Tibial nerve (tissue), 3 donors: ENCODE results near the gene SLC16A6.

ENCODE experiments used
- CTCF ChIP-seq, 5 experiments: fragments of 200-600 bp in 3 of 5; fragments of 450-650 bp in 2 of 5; sonication (generic) in 3 of 5; IDR thresholded peaks; one replicate each; pipeline ENCODE4 v1.5.1; 2016 to 2019; ENCODE audit warnings: antibody characterized with exemption in 5 of 5, mild to moderate bottlenecking in 3 of 5, moderate library complexity in 2 of 5
- POLR2A ChIP-seq, 2 donors: fragments of 450-650 bp; IDR thresholded peaks; one replicate each; pipeline ENCODE4 v1.6.1; 2017; ENCODE audit warnings: antibody characterized with exemption in 2 of 2, mild to moderate bottlenecking in 2 of 2, moderate library complexity in 2 of 2

- TF ChIP-seq CTCF (IDR thresholded peaks at IDR 0.05) (no peak), POLR2A (IDR thresholded peaks at IDR 0.05) (no peak)
Measured at GRCh38 chr17:68222606-68223005, 68.3 kb downstream of the SLC16A6 start.
